ES-I3 (cell line): ENCODE results near the gene PRTN3.
"Not testable (repeated sequence)": the region's sequence is repeated elsewhere in the genome, so short reads cannot be mapped to it uniquely, and the experiment has no call there.

Experiments
- H3K36me3 ChIP-seq: 2 replicates; pipeline ENCODE4 v1.6.1; 2013; ENCODE audit warnings: mild to moderate bottlenecking, low read length, control low read depth, moderate library complexity; ENCODE audit not compliant: insufficient read depth
- H3K4me1 ChIP-seq: 2 replicates; pipeline ENCODE4 v1.6.1; 2013; ENCODE audit warnings: mild to moderate bottlenecking, control low read depth, low read length; ENCODE audit not compliant: insufficient read depth
- H3K9ac ChIP-seq: 2 replicates; pipeline ENCODE4 v1.6.1; 2013; ENCODE audit warnings: low read depth, mild to moderate bottlenecking, low read length, moderate library complexity
- H3K9me3 ChIP-seq: 2 replicates; pipeline ENCODE4 v1.6.1; 2013; ENCODE audit warnings: mild to moderate bottlenecking, low read length, moderate library complexity; ENCODE audit not compliant: control insufficient read depth, insufficient read depth

PRTN3 gene

DNA sequence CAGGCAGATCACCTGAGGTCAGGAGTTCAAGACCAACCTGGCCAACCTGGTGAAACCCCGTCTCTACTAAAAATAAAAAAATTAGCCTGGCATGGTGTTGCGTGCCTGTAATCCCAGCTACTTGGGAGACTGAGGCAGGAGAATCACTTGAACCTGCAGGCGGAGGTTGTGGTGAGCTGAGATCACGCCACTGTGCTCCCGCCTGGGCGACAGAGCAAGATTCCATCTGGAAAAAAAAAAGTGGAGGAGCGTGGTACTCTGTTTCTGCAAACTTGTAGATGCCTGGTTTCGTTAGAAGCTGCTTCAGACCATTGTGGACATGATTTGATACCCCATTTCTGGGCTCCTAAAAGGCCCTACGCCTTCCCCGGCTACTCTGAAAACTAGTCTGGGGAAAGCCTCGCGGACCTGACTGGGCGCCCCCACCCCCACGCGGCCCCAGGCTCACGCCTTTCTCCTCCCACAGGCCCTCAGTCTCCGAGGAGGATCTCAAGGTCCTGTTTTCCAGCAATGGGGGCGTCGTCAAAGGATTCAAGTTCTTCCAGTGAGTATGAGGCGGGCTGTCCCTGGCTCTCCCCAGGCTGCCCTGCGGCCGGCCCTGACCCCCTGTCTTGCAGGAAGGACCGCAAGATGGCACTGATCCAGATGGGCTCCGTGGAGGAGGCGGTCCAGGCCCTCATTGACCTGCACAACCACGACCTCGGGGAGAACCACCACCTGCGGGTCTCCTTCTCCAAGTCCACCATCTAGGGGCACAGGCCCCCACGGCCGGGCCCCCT lies 30.5 kb upstream of the PRTN3 start:
- Histone ChIP-seq H3K36me3 (peaks cover 42% of the 10 kb centered on the region), H3K9ac (no peak overlapping the region), H3K9me3 (no peaks in the 10 kb centered on the region), H3K4me1 (no peaks in the 10 kb centered on the region)

DNA sequence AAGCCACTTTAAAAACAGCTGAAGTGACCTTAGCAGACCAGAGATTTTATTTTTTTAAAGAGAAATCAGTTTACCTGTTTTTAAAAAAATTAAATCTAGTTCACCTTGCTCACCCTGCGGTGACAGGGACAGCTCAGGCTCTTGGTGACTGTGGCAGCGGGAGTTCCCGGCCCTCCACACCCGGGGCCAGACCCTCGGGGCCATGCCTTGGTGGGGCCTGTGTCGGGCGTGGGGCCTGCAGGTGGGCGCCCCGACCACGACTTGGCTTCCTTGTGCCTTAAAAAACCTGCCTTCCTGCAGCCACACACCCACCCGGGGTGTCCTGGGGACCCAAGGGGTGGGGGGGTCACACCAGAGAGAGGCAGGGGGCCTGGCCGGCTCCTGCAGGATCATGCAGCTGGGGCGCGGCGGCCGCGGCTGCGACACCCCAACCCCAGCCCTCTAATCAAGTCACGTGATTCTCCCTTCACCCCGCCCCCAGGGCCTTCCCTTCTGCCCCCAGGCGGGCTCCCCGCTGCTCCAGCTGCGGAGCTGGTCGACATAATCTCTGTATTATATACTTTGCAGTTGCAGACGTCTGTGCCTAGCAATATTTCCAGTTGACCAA lies 29.8 kb upstream of the PRTN3 start:
- Histone ChIP-seq H3K9me3 (no peaks in the 10 kb centered on the region; the same call in 1 of the 2 replicates), H3K4me1 (no peaks in the 10 kb centered on the region), H3K9ac (no peak overlapping the region), H3K36me3 (peaks cover 37% of the 10 kb centered on the region)

DNA sequence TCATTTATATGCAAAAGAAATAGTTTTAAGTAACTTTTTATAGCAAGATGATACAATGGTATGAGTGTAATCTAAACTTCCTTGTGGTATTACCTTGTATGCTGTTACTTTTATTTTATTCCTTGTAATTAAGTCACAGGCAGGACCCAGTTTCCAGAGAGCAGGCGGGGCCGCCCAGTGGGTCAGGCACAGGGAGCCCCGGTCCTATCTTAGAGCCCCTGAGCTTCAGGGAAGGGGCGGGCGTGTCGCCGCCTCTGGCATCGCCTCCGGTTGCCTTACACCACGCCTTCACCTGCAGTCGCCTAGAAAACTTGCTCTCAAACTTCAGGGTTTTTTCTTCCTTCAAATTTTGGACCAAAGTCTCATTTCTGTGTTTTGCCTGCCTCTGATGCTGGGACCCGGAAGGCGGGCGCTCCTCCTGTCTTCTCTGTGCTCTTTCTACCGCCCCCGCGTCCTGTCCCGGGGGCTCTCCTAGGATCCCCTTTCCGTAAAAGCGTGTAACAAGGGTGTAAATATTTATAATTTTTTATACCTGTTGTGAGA lies 29.2 kb upstream of the PRTN3 start:
- no peaks in the 10 kb centered on the region; the same call in 1 of the 2 replicates for H3K9me3 ChIP-seq
- no peaks in the 10 kb centered on the region for H3K4me1 ChIP-seq
- peaks cover 31% of the 10 kb centered on the region for H3K36me3 ChIP-seq
- no peak overlapping the region for H3K9ac ChIP-seq

DNA sequence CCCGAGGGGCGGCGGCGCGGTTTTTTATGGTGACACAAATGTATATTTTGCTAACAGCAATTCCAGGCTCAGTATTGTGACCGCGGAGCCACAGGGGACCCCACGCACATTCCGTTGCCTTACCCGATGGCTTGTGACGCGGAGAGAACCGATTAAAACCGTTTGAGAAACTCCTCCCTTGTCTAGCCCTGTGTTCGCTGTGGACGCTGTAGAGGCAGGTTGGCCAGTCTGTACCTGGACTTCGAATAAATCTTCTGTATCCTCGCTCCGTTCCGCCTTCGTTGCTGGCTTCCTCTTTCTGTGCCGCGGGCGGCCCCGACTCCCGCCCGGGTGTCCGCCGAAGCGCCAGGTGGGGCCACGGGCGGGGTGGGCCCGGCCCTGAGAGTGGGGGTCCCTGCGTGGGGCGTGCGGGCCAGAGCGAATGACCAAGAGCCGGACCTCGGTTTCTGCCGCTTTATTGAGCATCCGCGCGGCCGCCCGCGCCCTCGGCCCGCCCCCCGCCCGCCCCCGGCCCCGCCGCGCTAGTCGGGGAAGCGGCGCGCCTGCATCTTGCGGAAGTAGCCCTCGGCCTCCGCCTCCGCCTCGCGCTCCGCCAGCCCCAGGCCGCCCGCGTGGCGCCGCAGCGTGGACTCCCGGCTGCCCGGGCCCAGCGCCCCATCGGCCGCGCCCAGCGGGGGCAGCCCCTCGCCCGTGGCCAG lies 28.6 kb upstream of the PRTN3 start:
- Histone ChIP-seq H3K4me1 (no peaks in the 10 kb centered on the region), H3K36me3 (peaks cover 25% of the 10 kb centered on the region), H3K9me3 (no peaks in the 10 kb centered on the region; the same call in 1 of the 2 replicates), H3K9ac (no peak overlapping the region)

DNA sequence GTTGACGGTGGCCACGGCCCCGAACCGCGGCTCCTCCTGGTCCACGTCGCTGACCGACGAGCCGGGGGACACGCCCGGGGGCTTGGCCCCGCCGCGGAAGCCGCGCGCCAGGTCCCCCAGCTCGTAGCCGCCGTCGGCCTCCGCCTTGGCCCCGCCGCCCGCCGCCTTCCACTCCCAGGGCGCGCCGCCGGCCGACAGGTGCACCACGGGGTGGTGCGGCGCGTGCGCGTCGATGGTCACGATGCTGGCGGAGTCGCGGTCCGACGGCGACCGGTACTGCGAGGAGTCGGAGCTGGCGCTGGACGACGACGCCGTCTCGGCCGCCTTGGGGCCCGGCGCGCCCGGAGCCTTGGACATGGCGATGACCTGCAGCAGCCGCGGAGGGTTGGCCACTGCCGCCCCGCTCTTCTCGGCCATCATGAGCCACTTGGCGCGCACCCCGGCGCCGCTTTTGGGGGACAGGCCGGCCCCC lies 28.0 kb upstream of the PRTN3 start:
- H3K4me1 ChIP-seq, result no peaks in the 10 kb centered on the region
- no peak overlapping the region for H3K9ac ChIP-seq
- H3K36me3 ChIP-seq, result peaks cover 19% of the 10 kb centered on the region
- H3K9me3 ChIP-seq, result no peaks in the 10 kb centered on the region; the same call in 1 of the 2 replicates

DNA sequence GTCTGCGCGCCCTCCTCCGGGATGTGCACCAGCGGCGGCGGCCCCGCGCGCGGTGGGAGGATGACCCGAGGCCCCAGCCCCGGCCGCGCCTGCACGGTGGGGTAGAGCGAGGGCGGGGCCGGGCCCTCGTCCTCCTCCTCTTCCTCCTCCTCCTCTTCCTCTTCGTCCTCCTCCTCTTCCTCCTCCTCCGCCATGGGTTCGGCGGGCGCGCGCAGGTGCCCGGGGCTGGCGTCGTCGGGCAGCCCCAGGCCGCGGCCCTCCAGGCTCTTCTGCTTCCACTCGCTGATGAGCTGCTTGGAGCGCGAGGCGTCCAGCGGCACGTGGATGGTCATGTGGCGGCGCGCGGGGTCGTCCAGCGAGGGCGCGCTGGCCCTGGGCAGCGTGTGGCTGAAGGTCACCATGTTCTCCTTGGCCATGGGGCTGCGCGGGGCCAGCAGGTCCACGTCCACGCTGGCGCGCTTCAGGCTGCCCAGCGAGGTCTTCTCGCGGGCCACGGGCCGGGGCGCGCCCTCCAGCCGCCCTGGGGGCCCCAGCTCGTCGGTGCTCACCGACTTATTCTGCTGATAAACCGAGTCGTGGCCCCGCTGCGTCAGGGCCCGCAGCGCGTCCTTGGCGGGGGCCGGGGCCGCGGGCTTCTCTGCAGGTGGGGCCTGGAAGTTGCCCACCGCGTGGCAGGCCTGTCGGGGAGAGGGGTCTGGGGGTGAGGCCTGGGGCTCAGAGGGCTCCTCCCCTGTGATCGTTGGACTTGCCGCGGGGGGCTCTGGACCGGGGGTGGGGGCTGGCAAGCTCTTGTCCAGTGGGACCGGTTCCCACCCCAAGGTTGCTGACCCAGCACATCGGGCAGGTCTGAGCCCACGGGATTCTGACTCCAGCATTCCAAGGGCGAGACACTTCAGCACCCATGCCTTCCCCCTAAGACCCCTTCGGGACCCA lies 27.3 kb upstream of the PRTN3 start:
- Histone ChIP-seq H3K36me3 (peaks cover 19% of the 10 kb centered on the region), H3K9me3 (no peaks in the 10 kb centered on the region; the same call in 1 of the 2 replicates), H3K4me1 (no peaks in the 10 kb centered on the region), H3K9ac (no peak overlapping the region)

DNA sequence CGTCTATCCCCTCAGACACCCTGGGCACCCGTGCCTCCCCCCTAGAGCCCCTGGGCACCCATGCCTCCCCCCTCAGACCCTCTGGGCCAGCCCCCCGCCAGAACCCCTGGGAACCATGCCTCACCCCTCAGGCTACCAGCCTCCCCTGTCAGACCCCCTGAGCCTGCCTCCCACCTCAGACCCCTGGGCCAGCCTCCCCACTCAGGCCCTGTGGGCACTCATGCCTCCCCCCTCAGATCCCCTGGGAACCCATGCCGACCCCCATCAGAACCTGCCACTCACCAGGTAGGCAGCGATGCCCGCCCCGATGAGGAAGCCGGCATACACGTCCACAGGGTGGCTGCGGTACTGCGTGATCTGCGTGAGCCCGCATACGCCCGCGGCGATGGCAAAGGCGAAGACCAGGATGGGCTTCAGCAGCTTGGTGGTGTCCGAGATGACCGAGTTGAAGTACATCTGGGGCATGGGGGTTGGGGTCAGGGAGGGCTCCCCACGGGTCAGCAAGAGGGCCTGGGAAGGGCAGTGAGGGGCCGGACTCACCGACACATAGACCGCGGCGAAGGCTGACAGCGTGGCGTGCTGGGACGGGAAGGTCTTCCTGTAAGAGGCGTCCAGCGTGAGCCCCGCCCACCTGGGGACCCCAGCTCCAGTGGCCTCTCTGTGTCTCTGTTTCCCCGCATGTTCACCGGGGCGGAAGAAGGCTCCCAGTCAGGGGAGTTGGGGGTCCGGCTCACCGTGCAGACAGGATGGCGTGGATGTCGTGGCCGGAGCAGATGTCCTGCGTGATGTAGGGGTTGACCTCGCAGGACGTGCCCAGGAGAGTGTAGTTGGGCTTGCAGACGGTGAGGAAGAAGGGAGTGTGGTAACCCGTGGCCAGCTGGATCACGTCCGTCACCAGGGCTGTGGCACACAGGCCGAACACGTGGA lies 26.4 kb upstream of the PRTN3 start:
- H3K9me3 ChIP-seq, result no peaks in the 10 kb centered on the region; the same call in 1 of the 2 replicates
- peaks cover 13% of the 10 kb centered on the region for H3K36me3 ChIP-seq
- no peak overlapping the region for H3K9ac ChIP-seq
- no peaks in the 10 kb centered on the region for H3K4me1 ChIP-seq

DNA sequence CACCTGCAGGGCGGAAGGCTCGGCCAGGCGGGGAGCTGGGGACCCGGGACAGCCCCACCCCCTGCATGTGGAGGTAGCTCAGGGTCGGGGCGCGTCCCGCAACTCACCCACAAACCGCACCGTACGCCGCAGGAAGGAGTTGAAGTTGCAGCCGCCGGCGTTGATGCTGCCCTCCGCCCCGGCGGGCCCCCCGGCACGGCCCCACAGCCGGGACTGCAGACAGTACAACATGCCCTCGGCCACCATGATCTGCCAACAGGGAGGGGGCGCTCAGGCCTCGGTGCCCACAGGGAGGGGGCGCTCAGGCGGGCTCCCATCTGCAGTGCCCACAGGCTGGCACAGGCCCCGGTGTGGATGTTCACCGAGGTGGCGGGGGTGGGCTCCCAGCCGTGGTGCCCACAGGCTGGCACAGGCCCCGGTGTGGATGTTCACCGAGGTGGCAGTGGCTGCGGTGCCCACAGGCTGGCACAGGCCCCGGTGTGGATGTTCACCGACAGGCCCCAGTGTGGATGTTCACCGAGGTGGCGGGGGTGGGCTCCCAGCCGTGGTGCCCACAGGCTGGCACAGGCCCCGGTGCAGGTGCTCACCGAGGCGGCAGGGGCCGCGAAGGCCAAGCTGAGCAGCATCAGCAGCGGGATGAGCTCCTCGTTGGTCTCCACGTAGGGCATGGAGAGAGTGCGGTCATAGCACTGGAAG lies 25.6 kb upstream of the PRTN3 start:
- H3K36me3 ChIP-seq, result peaks cover 6% of the 10 kb centered on the region; the same call in 1 of the 2 replicates
- H3K9ac ChIP-seq, result no peak overlapping the region
- H3K4me1 ChIP-seq, result no peaks in the 10 kb centered on the region
- no peaks in the 10 kb centered on the region; the same call in 1 of the 2 replicates for H3K9me3 ChIP-seq

DNA sequence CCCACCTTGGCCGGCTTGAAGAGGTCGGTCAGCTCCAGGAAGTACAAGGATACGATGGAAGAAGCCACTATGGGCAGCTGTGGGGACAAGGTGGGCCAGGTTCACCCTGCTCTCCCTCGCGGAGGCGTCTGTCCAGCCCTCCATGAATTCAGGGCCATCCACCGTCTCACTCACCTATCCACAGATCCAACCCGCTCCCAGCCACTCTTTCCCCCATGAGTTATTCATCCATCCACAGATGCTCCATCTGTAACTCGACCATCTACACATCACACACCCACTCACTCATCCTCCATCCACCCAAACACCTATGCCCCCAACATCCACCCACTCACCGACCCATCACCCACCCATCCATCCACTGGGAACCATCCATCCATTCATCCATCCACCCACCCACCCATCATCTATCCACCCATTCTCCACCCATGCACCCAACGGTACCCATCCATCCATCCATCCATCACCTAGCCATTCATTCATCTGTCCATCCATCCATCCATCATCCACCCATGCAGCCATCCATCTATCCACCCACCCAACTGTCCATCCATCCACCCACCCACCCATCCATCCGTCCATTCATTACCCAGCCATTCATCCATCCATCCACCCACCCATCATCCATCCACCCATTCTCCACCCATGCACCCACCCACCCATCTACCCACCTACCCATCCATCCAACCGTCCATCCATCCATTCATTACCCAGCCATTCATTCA lies 24.9 kb upstream of the PRTN3 start:
- peaks cover 4% of the 10 kb centered on the region; the same call in 1 of the 2 replicates for H3K36me3 ChIP-seq
- no peaks in the 10 kb centered on the region for H3K4me1 ChIP-seq
- no peaks in the 10 kb centered on the region; the same call in 1 of the 2 replicates for H3K9me3 ChIP-seq

DNA sequence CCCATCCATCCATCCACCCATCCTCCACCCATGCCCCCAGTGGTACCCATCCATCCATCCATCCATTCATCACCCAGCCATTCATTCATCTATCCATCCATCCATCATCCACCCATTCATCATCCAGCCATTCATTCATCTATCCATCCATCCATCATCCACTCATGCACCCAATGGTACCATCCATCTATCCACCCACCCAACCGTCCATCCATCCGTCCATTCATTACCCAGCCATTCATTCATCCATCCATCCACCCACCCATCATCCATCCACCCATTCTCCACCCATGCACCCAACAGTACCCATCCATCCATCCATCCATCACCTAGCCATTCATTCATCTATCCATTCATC lies 24.3 kb upstream of the PRTN3 start:
- Histone ChIP-seq H3K36me3 (peaks cover 4% of the 10 kb centered on the region; the same call in 1 of the 2 replicates), H3K4me1 (no peaks in the 10 kb centered on the region), H3K9me3 (no peaks in the 10 kb centered on the region; the same call in 1 of the 2 replicates), H3K9ac (no peak overlapping the region)

More for the DNA sequence above, 24.9 kb upstream of the PRTN3 start:
- H3K9ac ChIP-seq, result no peak overlapping the region

DNA sequence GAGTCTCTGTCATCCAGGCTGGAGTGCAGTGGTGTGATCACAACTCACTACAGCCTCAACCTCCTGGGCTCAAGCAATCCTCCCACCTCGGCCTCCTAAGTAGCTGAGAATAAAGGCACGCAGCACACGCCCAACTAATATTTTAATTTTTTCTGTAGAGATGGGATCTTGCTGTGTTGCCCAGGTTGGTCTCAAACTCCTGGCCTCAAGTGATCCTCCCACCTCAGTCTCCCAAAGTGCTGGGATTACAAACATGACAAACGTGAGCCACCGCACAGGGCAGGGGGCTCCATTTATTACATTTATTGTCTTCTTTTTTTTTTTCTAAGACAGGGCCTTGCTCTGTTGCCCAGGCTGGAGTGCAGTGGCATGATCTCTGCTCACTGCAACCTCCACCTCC lies 20.6 kb upstream of the PRTN3 start:
- H3K9ac ChIP-seq, result not testable (repeated sequence)

More for the DNA sequence above, 20.6 kb upstream of the PRTN3 start:
- not testable (repeated sequence) for H3K4me1 ChIP-seq, H3K9me3 ChIP-seq, H3K36me3 ChIP-seq
